ENCODE results near the gene SMOC2.

DNA sequence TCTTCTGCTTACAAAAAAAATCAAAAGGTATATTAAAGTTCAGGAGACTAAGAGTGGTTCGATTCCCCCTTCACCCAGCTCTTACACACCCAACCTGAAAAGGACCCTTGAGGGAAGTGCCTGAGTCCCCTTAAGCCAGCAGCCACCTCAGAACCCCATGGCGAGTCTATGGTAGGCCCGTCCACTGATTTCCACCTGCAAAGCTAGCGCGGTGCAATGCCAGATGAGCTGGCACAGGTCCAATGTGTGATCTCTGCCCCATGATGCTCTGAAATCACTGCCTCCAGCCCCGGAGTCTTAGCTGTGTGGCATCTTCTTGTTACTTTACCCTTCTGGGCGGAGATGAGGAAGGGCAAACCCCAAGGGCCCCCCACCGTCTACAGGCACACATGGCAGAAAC is 109.3 kb downstream of the SMOC2 start:
- TF ChIP-seq POLR2AphosphoS5 (IDR thresholded peaks at IDR 0.05): no peak
- TF ChIP-seq, protein P1, sequence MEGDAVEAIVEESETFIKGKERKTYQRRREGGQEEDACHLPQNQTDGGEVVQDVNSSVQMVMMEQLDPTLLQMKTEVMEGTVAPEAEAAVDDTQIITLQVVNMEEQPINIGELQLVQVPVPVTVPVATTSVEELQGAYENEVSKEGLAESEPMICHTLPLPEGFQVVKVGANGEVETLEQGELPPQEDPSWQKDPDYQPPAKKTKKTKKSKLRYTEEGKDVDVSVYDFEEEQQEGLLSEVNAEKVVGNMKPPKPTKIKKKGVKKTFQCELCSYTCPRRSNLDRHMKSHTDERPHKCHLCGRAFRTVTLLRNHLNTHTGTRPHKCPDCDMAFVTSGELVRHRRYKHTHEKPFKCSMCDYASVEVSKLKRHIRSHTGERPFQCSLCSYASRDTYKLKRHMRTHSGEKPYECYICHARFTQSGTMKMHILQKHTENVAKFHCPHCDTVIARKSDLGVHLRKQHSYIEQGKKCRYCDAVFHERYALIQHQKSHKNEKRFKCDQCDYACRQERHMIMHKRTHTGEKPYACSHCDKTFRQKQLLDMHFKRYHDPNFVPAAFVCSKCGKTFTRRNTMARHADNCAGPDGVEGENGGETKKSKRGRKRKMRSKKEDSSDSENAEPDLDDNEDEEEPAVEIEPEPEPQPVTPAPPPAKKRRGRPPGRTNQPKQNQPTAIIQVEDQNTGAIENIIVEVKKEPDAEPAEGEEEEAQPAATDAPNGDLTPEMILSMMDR (IDR thresholded peaks at IDR 0.05): no peak

Data from prostate gland (tissue), 2 donors.